ENCODE data around the gene SIVA1.

DNA sequence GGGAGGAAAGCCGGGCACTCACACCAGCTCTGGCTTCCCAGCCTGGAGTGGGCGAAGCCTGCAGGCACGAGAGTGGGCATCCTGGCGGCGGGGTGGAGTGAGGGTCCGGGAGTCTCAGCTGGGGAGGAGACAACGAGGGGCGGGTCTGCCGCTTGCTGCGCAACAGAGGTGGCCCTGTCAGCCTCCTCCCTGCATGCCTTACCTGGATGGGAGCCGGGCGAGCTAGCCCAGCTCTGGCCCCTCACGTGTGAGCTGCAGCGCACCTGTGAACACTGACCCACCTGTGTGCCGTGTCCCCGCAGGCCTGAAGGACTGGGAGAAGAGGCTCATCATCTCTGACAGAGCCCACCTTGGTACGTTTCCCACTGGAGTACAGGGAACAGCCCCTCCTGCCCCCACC, 13.9 kb upstream of the SIVA1 start:
- TF ChIP-seq, protein P1, sequence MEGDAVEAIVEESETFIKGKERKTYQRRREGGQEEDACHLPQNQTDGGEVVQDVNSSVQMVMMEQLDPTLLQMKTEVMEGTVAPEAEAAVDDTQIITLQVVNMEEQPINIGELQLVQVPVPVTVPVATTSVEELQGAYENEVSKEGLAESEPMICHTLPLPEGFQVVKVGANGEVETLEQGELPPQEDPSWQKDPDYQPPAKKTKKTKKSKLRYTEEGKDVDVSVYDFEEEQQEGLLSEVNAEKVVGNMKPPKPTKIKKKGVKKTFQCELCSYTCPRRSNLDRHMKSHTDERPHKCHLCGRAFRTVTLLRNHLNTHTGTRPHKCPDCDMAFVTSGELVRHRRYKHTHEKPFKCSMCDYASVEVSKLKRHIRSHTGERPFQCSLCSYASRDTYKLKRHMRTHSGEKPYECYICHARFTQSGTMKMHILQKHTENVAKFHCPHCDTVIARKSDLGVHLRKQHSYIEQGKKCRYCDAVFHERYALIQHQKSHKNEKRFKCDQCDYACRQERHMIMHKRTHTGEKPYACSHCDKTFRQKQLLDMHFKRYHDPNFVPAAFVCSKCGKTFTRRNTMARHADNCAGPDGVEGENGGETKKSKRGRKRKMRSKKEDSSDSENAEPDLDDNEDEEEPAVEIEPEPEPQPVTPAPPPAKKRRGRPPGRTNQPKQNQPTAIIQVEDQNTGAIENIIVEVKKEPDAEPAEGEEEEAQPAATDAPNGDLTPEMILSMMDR (IDR thresholded peaks at IDR 0.05) = no peak
- no peak for TF ChIP-seq EP300 (IDR thresholded peaks at IDR 0.05)
